GM10248 (cell line): ENCODE measurements around the gene GABBR2.
"Not testable (repeated sequence)": the region's sequence is repeated elsewhere in the genome, so short reads cannot be mapped to it uniquely, and the experiment has no call there.

ENCODE experiments used
- CTCF ChIA-PET: fragments of 300-600 bp; sonication (Branson Sonifier 250); formaldehyde crosslinking; extraction: SDS; loops from one replicate; lab custom pipeline; 2021; ENCODE audit warnings: antibody characterized with exemption; lab: Yijun Ruan, JAX
- POLR2A ChIA-PET: fragments of 350-650 bp; sonication (Branson Sonifier 250); formaldehyde crosslinking; extraction: SDS; loops from one replicate; lab custom pipeline; 2020; ENCODE audit warnings: antibody characterized with exemption; lab: Yijun Ruan, JAX
- DNase-seq: peaks from one replicate; pipeline ENCODE4 v3.0.0; 2012; ENCODE audit errors: extremely low spot score
- TF ChIP-seq, protein P1 (sequence below): IDR thresholded peaks from 2 replicates; pipeline ENCODE4 v1.5.1; 2012; ENCODE audit warnings: mild to moderate bottlenecking, low read depth; ENCODE audit errors: extremely low read depth, missing control alignments, control extremely low read depth

GABBR2 gene

DNA sequence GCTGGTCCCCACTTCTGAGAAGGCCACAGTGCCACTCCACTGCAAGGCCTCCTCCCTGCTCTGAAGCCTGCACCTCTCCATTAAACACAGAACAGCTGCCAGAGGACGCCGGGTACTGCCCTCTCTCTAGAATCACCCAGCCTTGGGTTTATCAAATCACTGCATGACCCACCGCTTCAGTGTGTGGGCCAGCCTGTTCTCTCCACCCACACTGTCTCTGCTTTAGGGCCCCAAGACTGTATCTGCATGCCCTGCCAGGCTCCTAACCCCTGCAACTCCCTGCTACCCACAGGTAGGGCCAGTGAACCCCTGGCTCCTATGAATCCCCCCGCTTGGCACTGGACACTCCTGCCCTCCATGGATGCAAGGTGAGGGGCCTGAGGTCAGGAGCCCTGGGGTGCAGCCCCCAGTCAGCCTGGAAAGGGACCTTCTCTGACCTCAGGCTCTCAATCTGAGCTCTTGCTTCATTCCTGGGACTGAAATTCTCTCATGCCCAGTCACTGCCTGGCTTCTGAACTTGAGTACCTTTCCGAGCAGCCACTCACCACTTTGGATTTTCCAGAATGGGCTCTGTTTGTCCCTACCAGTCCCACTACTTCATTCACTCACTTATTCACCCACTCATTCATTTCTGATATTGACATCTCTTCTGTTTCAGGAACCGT is 206.3 kb downstream of the GABBR2 start:
- TF ChIP-seq, protein P1, sequence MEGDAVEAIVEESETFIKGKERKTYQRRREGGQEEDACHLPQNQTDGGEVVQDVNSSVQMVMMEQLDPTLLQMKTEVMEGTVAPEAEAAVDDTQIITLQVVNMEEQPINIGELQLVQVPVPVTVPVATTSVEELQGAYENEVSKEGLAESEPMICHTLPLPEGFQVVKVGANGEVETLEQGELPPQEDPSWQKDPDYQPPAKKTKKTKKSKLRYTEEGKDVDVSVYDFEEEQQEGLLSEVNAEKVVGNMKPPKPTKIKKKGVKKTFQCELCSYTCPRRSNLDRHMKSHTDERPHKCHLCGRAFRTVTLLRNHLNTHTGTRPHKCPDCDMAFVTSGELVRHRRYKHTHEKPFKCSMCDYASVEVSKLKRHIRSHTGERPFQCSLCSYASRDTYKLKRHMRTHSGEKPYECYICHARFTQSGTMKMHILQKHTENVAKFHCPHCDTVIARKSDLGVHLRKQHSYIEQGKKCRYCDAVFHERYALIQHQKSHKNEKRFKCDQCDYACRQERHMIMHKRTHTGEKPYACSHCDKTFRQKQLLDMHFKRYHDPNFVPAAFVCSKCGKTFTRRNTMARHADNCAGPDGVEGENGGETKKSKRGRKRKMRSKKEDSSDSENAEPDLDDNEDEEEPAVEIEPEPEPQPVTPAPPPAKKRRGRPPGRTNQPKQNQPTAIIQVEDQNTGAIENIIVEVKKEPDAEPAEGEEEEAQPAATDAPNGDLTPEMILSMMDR, result no peak
- DNase-seq, result no peak
- CTCF ChIA-PET, result interaction anchor here (1.7 kb wide), 1 partner anchor 11 kb away, joined by 6 read pairs; no protein-coding TSS in a partner anchor
- POLR2A ChIA-PET, result no interaction called here

DNA sequence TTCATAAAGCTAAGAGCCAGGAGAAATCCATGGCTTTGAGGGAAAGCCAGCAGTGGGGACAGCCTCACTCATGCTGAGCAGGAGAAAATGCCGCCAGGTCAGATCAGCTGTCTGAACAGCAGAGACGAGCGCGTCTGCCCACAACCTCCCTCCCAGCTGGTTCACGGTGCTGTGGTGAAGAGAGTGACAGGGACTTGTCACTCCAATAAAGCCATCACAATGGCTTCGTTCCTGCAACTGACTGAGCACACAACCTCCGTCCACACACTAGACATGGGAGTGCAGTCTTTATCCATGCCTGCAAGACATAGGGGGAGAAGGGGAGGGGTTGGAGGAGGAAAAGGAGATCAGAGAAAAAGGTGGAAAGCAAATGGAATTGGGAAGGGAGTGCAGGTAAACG is 206.9 kb downstream of the GABBR2 start:
- POLR2A ChIA-PET, result no interaction called here
- CTCF ChIA-PET, result interaction anchor here (1.7 kb wide), 1 partner anchor 10 kb away, joined by 6 read pairs; no protein-coding TSS in a partner anchor
- DNase-seq, result no peak
- TF ChIP-seq, protein P1, result no peak

DNA sequence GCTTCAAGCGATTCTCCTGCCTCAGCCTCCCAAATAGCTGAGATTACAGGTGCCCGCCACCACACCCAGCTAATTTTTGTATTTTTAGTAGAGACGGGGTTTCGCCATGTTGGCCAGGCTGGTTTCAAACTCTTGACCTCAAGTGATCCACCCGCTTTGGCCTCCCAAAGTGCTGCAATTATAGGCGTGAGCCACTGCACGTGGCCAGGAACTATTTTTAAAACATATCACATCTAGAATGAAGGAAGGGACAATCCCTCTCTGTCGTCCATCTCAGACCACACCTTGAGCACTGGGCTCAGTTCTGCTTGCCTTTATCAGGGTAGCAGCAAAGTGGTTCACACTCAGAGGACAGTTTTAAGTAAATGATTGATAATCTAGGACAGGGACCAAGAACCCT is 207.5 kb downstream of the GABBR2 start:
- DNase-seq, POLR2A ChIA-PET: not testable (repeated sequence)
- CTCF ChIA-PET, result interaction anchor here (1.7 kb wide), 1 partner anchor 9 kb away, joined by 6 read pairs; no protein-coding TSS in a partner anchor

DNA sequence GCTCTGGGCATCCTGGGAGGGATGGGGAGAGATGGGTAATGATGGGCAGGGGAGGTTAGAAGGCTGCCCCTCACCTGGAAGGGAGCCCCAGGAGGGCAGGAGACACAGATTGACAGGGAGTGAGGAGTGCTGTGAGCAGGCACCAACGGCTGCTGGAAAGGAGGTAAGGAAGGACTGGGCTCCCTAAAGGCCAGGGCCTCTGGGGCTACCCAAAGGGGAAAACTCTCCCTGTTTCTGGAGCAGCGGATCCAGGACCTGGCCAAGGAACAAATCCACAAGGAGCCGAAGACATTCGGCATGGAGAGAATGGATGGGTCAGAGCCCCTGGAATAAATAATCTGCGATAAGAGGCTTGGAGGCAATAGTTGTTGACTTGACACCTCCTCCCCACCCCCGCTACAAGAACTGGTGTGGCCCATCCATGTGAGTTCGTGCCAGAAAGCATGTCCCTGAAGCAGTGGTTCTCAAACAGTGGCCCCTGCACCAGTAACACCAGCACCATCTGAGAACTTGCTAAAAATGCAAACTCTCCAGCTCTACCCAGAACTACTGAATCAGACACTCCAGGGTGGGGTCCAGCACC is 208.3 kb downstream of the GABBR2 start:
- TF ChIP-seq, protein P1, result no peak
- ChIA-PET CTCF (no interaction called here), POLR2A (no interaction called here)
- no peak for DNase-seq

DNA sequence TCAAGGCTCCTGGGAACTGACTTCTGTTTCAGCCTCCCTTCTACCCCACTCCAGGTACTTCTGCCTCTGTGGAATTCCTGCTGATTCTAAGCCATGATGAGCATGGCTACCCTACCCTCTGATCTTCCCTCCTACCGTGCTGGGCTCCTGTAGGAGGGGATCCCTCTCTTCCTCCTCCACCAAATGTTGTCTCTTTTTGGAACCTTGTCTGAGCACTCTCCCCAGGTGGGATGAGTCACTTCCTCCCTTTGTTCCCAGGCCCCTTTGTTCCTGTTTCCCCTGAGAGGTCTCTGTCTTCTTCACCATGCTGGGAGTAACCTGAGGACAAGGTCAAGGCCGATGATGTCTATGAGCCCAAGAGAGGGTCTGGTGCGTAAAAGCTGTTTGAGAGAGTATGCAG is 213.2 kb downstream of the GABBR2 start:
- TF ChIP-seq, protein P1, result no peak
- POLR2A ChIA-PET, result no interaction called here
- no peak for DNase-seq
- CTCF ChIA-PET, result interaction anchor here (1.5 to 1.7 kb wide), 2 partner anchors 10 to 21 kb away, joined by 3 to 5 read pairs; no protein-coding TSS in a partner anchor

DNA sequence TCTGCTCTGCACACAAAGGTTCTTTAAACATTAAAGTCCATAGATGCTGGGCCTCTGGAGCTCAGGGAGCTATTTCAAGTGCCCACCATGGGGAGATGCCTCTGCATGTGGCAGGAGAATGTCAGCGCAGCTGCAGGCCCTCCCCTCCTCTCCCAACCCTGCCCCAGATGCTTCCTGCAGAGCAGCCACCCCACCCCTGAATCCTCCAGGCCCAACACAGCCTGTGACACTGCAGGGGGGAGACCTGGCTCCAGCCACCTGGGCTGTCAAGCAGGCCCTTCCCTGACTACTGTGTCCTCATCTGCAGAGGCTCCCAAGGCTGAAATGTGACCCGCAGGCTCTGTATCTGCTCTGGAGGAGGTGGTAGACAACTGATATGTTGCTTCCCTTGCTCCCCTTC is 213.9 kb downstream of the GABBR2 start:
- CTCF ChIA-PET, result interaction anchor here (1.7 kb wide), 1 partner anchor 9 kb away, joined by 5 read pairs; no protein-coding TSS in a partner anchor
- DNase-seq, result no peak
- POLR2A ChIA-PET, result no interaction called here
- TF ChIP-seq, protein P1, result no peak

DNA sequence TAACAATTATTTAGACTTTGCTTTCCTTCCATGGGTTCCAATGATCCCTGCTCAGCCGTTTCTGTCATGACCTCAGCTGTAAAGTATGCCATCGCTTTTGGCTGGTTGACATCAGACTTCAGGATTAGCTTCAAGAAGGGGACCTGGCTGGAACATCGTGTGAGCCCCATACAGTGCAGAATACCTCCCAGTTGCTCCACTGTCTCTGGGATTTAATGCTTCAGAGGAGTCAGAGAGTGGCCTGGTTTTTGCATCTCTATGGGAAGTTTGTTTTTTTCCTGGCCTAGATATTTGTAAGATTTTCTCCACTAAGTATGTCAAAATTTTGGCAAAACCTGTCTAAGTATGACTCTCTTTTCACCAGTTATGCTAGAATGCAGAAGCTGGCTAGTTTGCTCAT is 216.9 kb downstream of the GABBR2 start:
- DNase-seq, result no peak
- ChIA-PET POLR2A (no interaction called here), CTCF (interaction anchor here (1.0 to 2.1 kb wide), 2 partner anchors 9 to 10 kb away, joined by 3 to 6 read pairs; no protein-coding TSS in a partner anchor)
- TF ChIP-seq, protein P1, result no peak
